ENCODE data around the gene GALT. TPM values are rescaled to one million over a fixed set of nuclear protein-coding genes. Genes with fewer than 3 reads are reported as not detected.

GALT gene
- total RNA-seq = 64.3 TPM

DNA sequence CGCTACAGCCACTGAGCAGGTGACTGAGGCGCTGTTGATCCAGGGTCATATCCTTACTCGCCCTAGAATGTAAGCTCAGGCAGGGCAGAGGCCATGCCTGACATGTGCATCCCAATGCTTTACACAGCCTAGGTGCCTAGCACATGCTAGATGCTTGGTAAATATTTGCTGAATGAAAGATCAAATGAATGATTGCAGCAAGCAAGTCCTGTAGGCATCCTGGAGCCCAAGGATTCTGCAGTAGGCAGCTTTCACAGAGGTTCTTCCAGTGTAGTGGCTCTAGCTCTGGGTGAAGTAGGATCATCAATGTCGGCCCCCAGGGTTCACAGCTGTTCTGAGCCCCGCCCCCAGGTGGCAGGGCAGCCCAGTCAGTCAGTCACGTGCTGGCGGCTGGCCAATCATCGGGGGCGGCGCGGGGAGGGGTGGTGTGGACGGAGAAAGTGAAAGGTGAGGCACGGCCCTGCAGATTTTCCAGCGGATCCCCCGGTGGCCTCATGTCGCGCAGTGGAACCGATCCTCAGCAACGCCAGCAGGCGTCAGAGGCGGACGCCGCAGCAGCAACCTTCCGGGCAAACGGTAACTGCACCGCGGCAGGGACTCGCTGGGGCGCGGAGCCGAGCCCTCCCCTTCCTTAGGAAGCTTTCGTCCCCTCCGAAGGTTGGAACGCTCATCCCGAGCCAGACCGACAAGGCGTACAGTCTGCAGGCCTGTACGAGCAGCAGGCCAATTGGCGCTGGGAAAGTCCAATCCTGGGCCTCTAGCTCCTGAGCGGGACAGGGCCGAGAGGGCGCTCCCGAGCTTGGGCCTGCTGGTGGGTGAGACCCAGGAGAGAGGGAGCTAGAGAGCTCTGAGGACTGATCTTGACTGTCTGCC, at the start of gene GALT:
Gene GALT, plus strand, starts transcription at position 465 of the 873 bp plus-strand sequence. Its CDS starts 30 bp downstream, at position 495.

DNA sequence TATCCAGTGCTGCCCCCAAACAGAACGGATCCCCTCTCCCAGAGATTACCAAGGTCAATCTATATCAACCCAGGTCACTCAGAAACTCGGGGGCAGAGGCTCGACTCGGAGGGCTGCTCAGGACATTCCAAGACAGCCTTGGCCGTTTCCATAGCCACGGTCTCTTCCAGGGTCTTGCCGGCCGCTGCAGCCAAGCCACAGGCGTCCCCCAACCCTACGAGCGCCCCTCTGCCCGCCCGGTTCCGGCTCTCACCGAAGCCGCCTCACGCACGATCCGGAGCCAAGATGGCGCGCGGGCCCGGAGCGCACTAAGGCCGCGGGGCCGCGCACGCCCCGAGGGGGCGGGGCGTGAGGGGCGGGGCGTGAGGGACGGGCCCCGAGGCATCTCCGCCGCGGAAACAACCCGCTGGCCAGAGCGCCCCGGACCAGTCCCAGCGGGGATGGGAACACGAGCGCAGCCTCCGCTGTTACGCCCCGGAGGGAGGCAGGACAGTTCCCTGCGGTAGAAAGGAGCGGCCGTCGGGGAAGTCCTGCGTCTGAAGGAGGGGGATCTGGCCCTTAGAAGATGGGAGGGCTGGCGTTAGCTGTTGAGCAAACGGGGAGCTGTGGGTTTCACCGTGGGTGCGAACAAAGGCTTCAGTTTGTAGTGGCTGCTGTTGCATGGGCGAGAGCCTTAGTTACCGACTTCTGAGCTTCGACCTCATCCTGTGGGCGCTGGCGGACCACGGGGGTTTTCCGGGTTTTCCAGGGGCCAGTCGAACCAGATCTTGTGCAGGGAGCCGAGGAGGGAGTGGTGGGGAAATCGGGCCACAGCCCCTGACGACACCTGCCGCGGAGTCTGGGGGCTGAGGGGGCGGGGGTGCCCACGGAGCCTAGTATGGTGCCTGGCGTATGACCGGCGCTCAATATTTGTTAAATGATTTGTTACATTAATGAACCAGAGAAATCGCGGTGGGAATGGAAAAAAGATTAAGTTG, 34.4 kb upstream of the GALT start, which contains the start of gene RPP25L:
Gene RPP25L, minus strand, starts transcription at position 287 of the 977 bp plus-strand sequence. CDS start 801 bp downstream, outside the sequence.

DNA sequence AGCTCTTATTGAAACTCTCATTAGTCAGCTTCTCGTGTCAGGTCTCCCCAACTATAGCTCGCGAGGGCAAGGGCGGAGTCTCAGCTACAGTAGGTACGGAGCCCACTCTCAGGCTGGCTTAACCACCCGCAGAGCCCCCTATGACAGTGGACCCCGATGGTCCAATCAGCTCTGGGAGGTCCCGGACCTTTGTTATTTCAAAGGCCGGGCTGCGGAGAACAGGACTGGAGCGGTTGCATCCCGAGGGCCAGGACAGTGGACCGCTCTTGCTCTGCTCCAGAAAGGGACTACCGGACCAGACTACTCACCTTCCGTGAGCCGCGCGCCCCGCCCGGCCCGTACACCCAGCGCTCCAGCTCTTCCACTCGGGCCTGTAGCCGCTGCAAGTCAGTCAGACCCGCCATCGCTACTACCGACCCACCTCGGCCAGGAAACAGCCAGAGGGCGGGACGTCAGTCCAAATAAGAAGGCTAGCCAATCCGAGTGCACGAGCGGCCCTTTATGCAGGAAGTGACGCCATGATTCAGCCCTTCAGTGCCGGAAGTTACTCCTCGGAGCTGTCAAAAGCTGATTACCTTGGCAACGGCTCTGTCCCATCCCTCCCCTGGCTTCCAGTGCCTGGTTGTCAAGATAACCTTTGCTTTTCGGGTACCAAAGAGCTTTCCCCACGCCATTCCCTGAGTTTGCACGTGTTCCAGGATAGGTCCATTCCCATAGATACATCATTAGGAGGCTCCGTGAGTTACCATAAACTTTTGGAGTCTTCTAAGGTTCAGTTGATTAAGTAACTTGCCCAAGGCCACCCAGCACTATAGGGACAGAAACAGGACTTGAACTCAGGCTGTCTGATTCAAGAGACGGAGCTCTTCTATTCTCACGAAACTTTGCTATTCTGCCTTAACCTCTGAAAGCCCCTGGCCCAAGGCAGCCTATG, 26.1 kb upstream of the GALT start, which contains the start of gene DCTN3:
Gene DCTN3, minus strand, starts transcription at position 435 of the 934 bp plus-strand sequence. Its CDS starts 31 bp downstream, at position 404.

DNA sequence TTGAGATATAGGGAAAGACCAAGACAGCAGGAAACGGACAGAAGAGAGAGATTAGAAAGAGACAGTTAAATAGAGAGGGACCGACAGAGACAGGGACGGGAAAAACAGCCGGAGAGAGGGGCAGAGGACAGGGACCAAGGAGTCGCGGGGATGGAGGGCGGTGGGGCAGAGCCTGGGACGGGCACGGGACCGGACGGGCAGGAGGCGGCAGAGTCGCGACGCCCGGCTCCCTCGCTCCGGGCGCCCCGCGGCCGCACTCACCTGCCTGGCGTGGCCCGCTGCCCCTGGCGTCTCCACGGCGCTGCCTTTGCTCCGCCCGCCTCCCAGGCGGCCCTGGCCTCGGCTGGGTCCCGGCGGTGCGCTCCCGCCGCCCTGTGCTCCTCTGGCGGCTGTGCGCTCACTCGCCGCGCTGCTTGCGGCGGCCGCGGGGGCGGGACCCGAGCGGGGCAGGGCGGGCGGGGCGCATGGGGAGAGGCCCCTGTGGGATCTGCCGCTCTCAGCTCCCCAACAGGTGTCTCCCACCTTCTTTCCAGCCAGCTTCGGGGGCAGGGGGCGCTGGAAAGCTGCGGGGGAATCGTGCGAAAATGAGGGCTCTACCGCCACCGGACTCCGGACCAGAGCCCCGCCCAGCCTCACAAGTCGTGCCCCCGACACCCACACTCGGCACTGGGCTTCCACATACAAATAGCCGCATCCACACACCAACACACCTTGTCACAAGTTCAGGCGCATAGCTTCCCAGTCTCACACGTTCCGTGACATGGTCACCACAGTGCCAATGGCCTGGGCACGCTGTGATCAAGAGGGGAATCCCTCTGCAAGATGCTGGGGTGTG, 17.6 kb upstream of the GALT start, which contains the start of gene ARID3C:
Gene ARID3C, minus strand, starts transcription at position 411 of the 835 bp plus-strand sequence. CDS start 1,052 bp downstream, outside the sequence.

DNA sequence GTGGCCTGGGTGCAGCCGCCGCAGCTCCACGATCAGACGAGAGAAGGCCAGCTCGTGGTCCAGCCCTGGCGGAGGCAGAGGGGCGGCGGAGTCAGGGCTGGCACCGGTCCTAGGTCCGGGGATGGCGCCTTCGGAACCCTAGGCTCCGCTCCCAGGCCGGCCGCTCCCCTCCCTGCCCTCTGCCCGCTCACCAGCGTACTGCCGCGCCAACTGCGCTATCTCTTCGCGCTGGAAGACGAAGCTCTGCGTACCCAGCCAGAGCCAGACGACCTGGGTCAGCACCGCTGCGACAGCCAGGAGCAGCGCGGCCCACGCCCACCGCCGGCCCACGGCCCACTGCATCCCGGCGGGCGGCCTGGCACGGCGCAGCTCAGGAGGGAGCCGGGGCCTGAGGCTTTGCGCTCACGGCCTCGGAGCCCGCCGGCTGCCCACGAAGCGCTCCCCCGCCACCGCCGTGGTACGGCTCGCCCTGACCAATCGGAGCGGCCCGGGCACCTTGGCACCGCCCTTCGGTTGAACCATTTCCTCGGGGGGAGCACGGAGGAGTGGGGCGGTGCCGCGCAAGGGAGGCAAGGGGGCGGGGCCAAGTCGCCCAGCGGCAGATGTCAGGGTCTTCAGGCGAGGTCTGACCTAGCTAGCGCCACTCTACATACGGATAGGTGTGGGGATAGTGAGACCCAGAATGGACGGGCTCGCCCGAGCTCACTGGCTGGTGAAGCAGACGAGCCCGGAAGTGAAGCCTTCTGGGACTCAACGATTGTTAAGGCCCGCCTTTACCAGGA, 8.9 kb upstream of the GALT start, which contains the start of gene SIGMAR1:
Gene SIGMAR1, minus strand, starts transcription at position 432 of the 782 bp plus-strand sequence. Its CDS starts 90 bp downstream, at position 342.

DNA sequence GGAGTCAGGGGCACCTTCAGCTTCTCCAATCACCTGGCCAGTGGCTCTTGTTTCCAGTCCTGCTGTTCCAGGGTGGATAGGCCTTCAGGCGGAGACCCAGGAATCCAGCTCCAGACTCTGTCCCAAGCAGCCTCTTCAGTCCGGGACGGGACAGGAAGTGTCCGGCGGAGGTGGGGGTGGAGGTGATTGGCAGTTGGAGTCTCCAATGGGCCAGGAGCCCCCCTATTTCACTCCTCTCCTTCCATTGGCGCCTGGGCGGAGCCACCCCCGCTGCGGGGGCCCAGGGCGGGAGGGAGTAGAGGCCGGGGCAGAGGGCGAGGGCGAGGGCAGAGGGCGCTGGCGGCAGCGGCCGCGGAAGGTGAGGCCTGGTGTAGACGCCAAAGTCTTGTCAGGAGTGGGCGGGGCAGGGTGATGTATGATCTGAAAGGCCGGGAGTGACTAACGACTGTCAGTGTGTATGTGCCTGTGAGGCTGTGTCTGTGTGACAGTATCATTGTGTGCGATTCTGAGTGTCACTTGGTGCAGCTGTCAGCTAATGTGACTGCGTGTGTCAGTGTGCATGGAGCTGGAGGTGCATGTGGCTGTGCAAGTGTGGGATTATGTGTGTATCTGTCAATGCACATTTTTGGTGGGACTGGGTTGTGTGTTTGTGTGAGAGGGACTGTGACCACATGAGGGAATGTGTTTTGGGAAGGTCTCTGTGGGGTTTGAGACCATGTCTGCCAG, 5.6 kb downstream of the GALT start, which contains the start of gene IL11RA:
Gene IL11RA, plus strand, starts transcription at position 310 of the 726 bp plus-strand sequence. CDS start 3,033 bp downstream, outside the sequence.

DNA sequence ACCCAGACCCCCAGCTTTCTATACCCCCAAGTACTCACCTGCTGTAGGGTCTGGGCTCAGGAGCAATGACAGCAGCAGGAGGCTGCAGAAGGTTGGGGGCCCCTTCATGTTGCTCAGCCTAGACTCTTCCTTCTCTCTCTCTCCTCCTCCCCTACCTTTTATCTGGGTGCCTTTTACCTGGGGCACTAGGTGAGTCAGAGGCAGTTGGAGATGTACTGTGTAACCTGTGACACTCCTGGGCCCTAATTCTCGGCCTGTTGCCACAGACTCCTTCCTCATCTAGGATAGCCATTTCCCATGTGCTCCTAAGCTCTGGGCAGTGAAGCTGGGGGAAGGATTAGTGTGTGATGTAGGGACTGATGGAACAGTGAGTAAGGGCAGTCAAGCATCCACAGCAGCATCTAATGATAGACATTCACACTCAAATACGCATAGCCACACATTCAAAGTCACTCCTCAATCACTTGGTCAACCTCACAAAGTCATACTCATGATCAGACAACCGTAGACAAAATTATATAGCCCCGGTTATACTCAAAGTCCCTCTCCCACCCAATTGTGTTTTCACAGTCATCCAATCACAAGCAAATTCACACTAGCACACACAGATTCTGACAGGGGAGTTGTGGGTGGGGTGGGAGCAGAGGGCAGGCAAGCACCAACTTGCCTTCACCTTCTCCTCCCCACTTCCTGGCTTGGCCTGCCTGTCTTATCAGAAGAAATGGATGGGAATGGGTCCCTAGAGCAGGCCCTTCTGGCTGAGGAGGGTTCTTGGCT, 16.2 kb downstream of the GALT start, which contains the start of gene CCL27:
Gene CCL27, minus strand, starts transcription at position 132 of the 777 bp plus-strand sequence. Its CDS starts 24 bp downstream, at position 108.

DNA sequence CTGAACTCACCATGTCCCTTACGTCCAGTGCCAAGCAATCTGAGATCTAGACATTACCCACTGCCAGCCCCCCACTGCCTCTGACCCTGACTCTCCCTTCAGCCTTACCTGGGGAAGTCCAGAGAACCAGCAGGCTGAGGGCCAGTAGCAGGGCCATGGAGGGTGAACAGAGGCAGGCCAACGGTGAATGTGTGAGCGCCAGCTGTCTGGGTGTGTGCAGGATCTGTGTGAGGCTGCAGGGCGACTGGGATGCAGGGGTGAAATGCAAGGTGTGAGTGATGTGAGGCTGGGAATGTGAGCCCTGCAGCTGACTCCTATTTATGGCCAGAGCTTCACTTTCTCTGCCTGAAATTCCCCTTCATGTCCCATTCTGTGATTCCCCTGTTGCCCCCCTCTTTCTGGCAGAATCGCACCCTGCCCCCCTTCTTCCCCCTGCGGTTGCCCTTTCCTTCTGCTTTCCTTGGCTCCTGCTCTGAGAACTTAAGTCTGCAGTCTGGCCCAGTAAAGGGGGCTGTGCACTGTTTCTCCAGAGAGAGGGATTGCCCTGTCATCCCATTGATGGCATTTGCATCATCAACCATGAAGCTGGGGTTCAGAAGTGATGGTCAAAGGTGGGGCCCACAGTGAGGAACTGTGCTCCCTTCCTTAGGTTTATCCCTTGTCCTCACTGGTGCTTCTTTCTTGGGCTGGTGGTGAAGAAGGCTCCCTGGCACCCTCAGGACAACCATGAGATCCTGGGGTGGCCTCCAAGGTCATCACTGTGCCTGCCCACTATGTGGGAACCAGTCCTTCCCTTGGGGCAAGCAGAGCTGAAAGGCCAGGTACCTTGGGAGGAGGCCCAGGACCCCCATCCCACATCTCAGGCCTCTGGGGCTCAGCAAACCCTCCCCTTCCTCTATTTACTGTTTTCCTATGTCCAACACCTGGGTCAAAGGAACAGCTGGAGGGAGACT, 44.8 kb downstream of the GALT start, which contains the start of gene CCL19:
Gene CCL19, minus strand, starts transcription at position 294 of the 953 bp plus-strand sequence. Its CDS starts 137 bp downstream, at position 157.

Small RNA genes lying within 50 kb of the gene (small RNA-seq; reads per million reads assigned to genes)
- gene CCL27 (ENCODE audit: low replicate concordance) = not detected

Other genes starting within 250 kb of the GALT start
- 8.3 TPM for gene FAM219A, start 188.1 kb upstream of the GALT start, total RNA-seq
- gene DNAI1, start 187.9 kb upstream of the GALT start, total RNA-seq = 1.3 TPM
- 0.41 TPM for gene ENHO, start 123.7 kb upstream of the GALT start, total RNA-seq
- gene CNTFR, start 57.0 kb upstream of the GALT start, total RNA-seq = 19.5 TPM
- 40.9 TPM for gene RPP25L, start 34.6 kb upstream of the GALT start, total RNA-seq
- 71.1 TPM for gene DCTN3, start 26.2 kb upstream of the GALT start, total RNA-seq
- 0.12 TPM for gene ARID3C, start 17.6 kb upstream of the GALT start, total RNA-seq
- 35.7 TPM for gene SIGMAR1, start 8.9 kb upstream of the GALT start, total RNA-seq
- gene IL11RA, start 5.5 kb downstream of the GALT start, total RNA-seq = 35.5 TPM
- not detected for gene CCL27, start 16.0 kb downstream of the GALT start, total RNA-seq
- 0.41 TPM for gene CCL19, start 44.6 kb downstream of the GALT start, total RNA-seq
- 26.2 TPM for gene CCL21, start 63.5 kb downstream of the GALT start, total RNA-seq